K562 (cell line): ENCODE data around the gene CLTRN. TPM values are rescaled to one million over a fixed set of nuclear protein-coding genes. Genes with fewer than 3 reads are reported as not detected.

Experiments
- AFF1 ChIP-seq, 2 experiments: fragments of 450-650 bp; IDR thresholded peaks; 2 replicates each; pipeline ENCODE4 v1.6.1; 2018; ENCODE audit warnings: mild to moderate bottlenecking in 2 of 2, low read depth in 1 of 2; ENCODE audit not compliant: partially characterized antibody in 2 of 2
- ARID3A ChIP-seq: IDR thresholded peaks from 2 replicates; pipeline ENCODE4 v1.6.1; 2012; ENCODE audit warnings: low read depth, low read length, improper control_type of control experiment, borderline replicate concordance
- ATF1 ChIP-seq, 2 experiments: fragments of 450-650 bp in 1 of 2; IDR thresholded peaks; 2 replicates each; pipeline ENCODE4 v1.6.1; 2016; ENCODE audit warnings: missing compliant biosample characterization in 1 of 2, missing genetic modification characterization in 1 of 2
- CBFA2T2 ChIP-seq: fragments of 450-650 bp; conservative IDR thresholded peaks from 2 replicates; pipeline ENCODE4 v1.6.1; 2017; ENCODE audit warnings: mild to moderate bottlenecking
- ETV6 ChIP-seq, 3 experiments: fragments of 150-350 bp in 1 of 3; sonication (generic) in 1 of 3; formaldehyde crosslinking in 1 of 3; IDR thresholded peaks; 2 replicates each; pipeline versions ENCODE4 v1.6.1 to v1.8.0; 2014 to 2022; ENCODE audit warnings: borderline replicate concordance in 2 of 3, low read depth in 2 of 3, antibody characterized with exemption in 1 of 3, low read length in 1 of 3, mild to moderate bottlenecking in 1 of 3, missing genetic modification reagents in 1 of 3
- GATAD2A ChIP-seq: fragments of 450-650 bp; IDR thresholded peaks from 2 replicates; pipeline ENCODE4 v1.6.1; 2017
- HDAC6 ChIP-seq: IDR thresholded peaks from 2 replicates; pipeline ENCODE4 v1.6.1; 2012; ENCODE audit warnings: low read depth, mild to moderate bottlenecking, control low read depth, inconsistent platforms, low read length, moderate library complexity
- HNRNPH1 ChIP-seq: fragments of 200-400 bp; formaldehyde crosslinking; optimal IDR thresholded peaks from 2 replicates; pipeline ENCODE3; 2017; ENCODE audit warnings: low read depth, mild to moderate bottlenecking, low read length, moderate library complexity
- KDM1A ChIP-seq, 2 experiments: fragments of 450-650 bp; IDR thresholded peaks; 2 replicates each; pipeline ENCODE4 v1.6.1; 2016; ENCODE audit warnings: mild to moderate bottlenecking in 2 of 2
- MBD1 ChIP-seq: fragments of 250-450 bp; sonication (Bioruptor Pico); IDR thresholded peaks from 2 replicates; pipeline ENCODE4 v1.8.0; 2022; ENCODE audit warnings: inconsistent platforms
- NCOA1 ChIP-seq: fragments of 450-650 bp; IDR thresholded peaks from 2 replicates; pipeline ENCODE4 v1.6.1; 2016; ENCODE audit warnings: low read depth
- NELFE ChIP-seq: IDR thresholded peaks from 2 replicates; pipeline ENCODE4 v1.6.1; 2011; ENCODE audit warnings: mild to moderate bottlenecking; ENCODE audit not compliant: insufficient read depth, insufficient read length
- NR2C1 ChIP-seq, 2 experiments: fragments of 450-650 bp; IDR thresholded peaks; 2 replicates each; pipeline ENCODE4 v1.6.1; 2017; ENCODE audit warnings: mild to moderate bottlenecking in 2 of 2, antibody characterized with exemption in 1 of 2, inconsistent platforms in 1 of 2, missing compliant biosample characterization in 1 of 2, missing genetic modification characterization in 1 of 2
- RNF219 ChIP-seq: fragments of 250-450 bp; sonication (Bioruptor Pico); IDR thresholded peaks from 2 replicates; pipeline ENCODE4 v1.5.0; 2022; ENCODE audit warnings: mild to moderate bottlenecking
- TSC22D4 ChIP-seq: fragments of 450-650 bp; IDR thresholded peaks from 2 replicates; pipeline ENCODE4 v1.6.1; 2016; ENCODE audit warnings: missing genetic modification characterization, missing biosample characterization, control low read depth
- ZNF174 ChIP-seq: fragments of 250-450 bp; sonication (Bioruptor Pico); IDR thresholded peaks from 2 replicates; pipeline ENCODE4 v1.4.0; 2020; ENCODE audit warnings: mild to moderate bottlenecking
- ZNF232 ChIP-seq: sonication (generic); formaldehyde crosslinking; IDR thresholded peaks from 2 replicates; pipeline ENCODE4 v1.8.0; 2022; ENCODE audit warnings: mild to moderate bottlenecking, missing genetic modification reagents
- ZNF561 ChIP-seq: fragments of 450-650 bp; formaldehyde crosslinking; conservative IDR thresholded peaks from 2 replicates; pipeline ENCODE4 v1.4.0; 2020; ENCODE audit warnings: mild to moderate bottlenecking, moderate library complexity
- polyA plus RNA-seq, 8 experiments: library from polyadenylated mRNA; depleted of rRNA in 4 of 8; stranded (reverse) in 5 of 8; unstranded in 3 of 8; fragments of >200 nt; fragmentation: Nextera tagmentation in 2 of 8; fragmentation: Illumina TruSeq in 1 of 8; extraction: Ambion mirVana in 2 of 8; extraction: Trizol in 1 of 8; gene quantifications; 2 replicates each; pipeline versions ENCODE4 v1.2.1 to v1.2.3, GENCODE V29; 2011 to 2014; ENCODE audit warnings: inconsistent platforms in 1 of 8, missing spikeins in 1 of 8
- total RNA-seq, 7 experiments: library from RNA; depleted of rRNA in 6 of 7; stranded (reverse); fragments of >200 nt in 6 of 7; fragmentation: Illumina TruSeq in 2 of 7; extraction: Trizol in 2 of 7; gene quantifications; 2 replicates each; pipeline versions ENCODE4 v1.2.1 to v1.2.3, GENCODE V29; 2011 to 2021; ENCODE audit warnings: low replicate concordance in 1 of 7

Gene CLTRN
- total and polyA plus RNA-seq, 9 of the 15 experiments (the other 6 are each of a cell fraction or from before 2014, with no cell fraction given), result 0.11 to 0.36 (median 0.18) TPM; not detected in 2

GRCh38 chrX:15683193-15683592 is 18.6 kb upstream of the CLTRN start (continued):
- no peak for TF ChIP-seq NR2C1 (IDR thresholded peaks at IDR 0.05)
- TF ChIP-seq NR2C1 (tag; IDR thresholded peaks at IDR 0.05), result no peak
- TF ChIP-seq GATAD2A, result no peak
- no peak for TF ChIP-seq TSC22D4 (tag)
- TF ChIP-seq NCOA1, result no peak
- no peak for TF ChIP-seq AFF1 (IDR thresholded peaks at IDR 0.05; ENCODE audit: low read depth in 1 of 2, partially characterized antibody in 2 of 2)
- no peak for TF ChIP-seq RNF219 (CRISPR knock-in tag)
- no peak for TF ChIP-seq ATF1 (CRISPR knock-in tag; IDR thresholded peaks at IDR 0.05)
- no peak for TF ChIP-seq ATF1 (tag; IDR thresholded peaks at IDR 0.05)
- TF ChIP-seq ZNF174 (CRISPR knock-in tag), result no peak
- TF ChIP-seq MBD1 (CRISPR knock-in tag), result no peak
- TF ChIP-seq NELFE, result no peak
- TF ChIP-seq ZNF561, result no peak
- peak; percentile 73 for TF ChIP-seq CBFA2T2
- TF ChIP-seq ZNF232, result no peak
- no peak for TF ChIP-seq HDAC6
- TF ChIP-seq ARID3A, result no peak
- TF ChIP-seq KDM1A (IDR thresholded peaks at IDR 0.05), result peak; percentile 62 to 66; a peak in 3 of 4 replicates
- TF ChIP-seq ETV6 (IDR thresholded peaks at IDR 0.05; ENCODE audit: borderline replicate concordance in 1 of 2, low read depth in 2 of 2, low read length in 1 of 2), result no peak
- no peak for TF ChIP-seq ETV6 (CRISPR knock-in tag; IDR thresholded peaks at IDR 0.05; ENCODE audit: borderline replicate concordance)
- no peak for TF ChIP-seq HNRNPH1
